Left hindlimb (tissue), 1 donor: ENCODE measurements around the gene PSPH.

ENCODE experiments used
- DNase-seq: peaks from one replicate; pipeline ENCODE4 v3.0.0-alpha.2; 2018

Gene PSPH

GRCh38 chr7:55996856-55997500 is 54.3 kb downstream of the PSPH start:
- no peak for DNase-seq

GRCh38 chr7:55992346-55992745 is 58.9 kb downstream of the PSPH start:
- no peak for DNase-seq

- no peak for DNase-seq
Measured at GRCh38 chr7:55983537-55983936, 67.7 kb downstream of the PSPH start.

GRCh38 chr7:55980266-55980665 is 71.0 kb downstream of the PSPH start:
- no peak for DNase-seq

GRCh38 chr7:55977831-55978230 is 73.4 kb downstream of the PSPH start:
- no peak for DNase-seq

GRCh38 chr7:55975988-55976633 is 75.1 kb downstream of the PSPH start:
- no peak for DNase-seq

- DNase-seq = no peak
Measured at GRCh38 chr7:55973747-55974250, 77.4 kb downstream of the PSPH start.

GRCh38 chr7:55970978-55971377 is 80.3 kb downstream of the PSPH start:
- no peak for DNase-seq

- no peak for DNase-seq
Measured at GRCh38 chr7:55970561-55970960, 80.7 kb downstream of the PSPH start.

- no peak for DNase-seq
Measured at GRCh38 chr7:55969391-55969790, 81.9 kb downstream of the PSPH start.

- no peak for DNase-seq
Measured at GRCh38 chr7:55966851-55967250, 84.4 kb downstream of the PSPH start.

- DNase-seq = no peak
Measured at GRCh38 chr7:55965805-55966421, 85.3 kb downstream of the PSPH start.

GRCh38 chr7:55965100-55965470 is 86.2 kb downstream of the PSPH start:
- no peak for DNase-seq

- DNase-seq = peak; percentile 85
Measured at GRCh38 chr7:55964261-55965099, 86.8 kb downstream of the PSPH start, which contains the start of gene NIPSNAP2. Gene NIPSNAP2, plus strand, starts transcription at chr7:55964585. Its CDS starts 25 bp downstream, at chr7:55964610.

GRCh38 chr7:55963584-55964168 is 87.6 kb downstream of the PSPH start:
- no peak for DNase-seq

- no peak for DNase-seq
Measured at GRCh38 chr7:55962014-55962413, 89.2 kb downstream of the PSPH start.
